HG03064 (cell line): ENCODE results near the gene TMEFF2.

Experiments used
- ATAC-seq: cut with Tn5 transposase; IDR thresholded peaks from one replicate; pipeline ENCODE4 v1.9.1; 2021; ENCODE audit warnings: low read depth; ENCODE audit not compliant: unreplicated experiment

Gene TMEFF2

DNA sequence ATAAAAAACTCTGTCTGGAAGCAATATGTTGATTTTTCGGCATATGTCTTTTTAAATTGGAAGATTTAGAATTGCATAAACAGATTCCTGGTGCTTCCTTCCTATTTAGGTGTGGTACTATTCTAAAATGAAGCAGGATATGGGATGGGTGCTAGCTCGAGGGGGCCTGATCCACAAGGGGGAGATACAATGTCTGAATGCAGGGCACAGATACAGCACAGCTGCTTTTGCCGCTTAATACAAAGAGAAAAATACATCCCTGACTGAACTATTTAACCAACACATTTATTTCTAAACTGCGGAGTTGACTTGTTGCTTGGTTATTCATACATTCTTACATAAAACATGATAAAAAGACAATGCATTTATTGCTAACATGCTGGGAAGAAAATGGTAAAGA lies 169.1 kb downstream of the TMEFF2 start:
- ATAC-seq, result no peak

DNA sequence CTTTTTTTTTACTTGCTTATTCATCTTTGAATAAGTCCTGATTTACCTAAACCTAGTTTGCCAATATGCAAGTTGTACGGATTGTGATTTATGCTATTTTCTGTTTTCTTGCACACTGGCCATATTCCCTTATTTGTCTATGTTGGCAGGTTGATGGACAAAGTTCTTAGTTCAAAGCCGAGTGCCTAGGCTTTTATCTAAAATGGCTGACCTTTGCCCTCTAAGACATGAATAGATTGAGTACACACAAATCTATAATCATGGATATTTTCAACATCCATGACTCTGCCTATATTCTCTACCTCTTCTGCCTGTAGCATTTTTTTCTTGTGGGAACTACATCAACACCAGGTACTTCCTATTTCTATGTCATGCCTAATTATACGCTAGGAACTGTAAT lies 171.7 kb downstream of the TMEFF2 start:
- no peak for ATAC-seq

DNA sequence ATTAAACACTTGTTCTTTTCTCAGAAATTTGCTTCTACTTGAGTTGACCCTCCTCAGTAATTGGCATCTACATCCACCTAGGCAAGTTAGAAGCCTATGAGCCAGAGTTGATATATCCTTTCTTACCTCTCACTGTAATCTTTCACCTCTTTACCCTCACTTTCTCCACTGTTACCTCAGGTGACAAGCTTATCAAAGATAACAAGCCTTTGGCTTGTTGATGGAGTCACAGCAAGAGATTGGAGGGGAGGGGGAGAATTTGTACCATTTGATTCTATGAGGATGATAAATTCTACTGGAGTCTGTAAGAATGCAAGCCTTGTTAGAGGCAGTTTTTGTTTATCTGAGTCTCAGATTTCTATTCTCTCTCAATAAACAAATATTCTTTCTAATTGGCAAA lies 176.9 kb downstream of the TMEFF2 start:
- no peak for ATAC-seq

GRCh38 chr2:192016265-192016664 lies 178.5 kb downstream of the TMEFF2 start:
- no peak for ATAC-seq

DNA sequence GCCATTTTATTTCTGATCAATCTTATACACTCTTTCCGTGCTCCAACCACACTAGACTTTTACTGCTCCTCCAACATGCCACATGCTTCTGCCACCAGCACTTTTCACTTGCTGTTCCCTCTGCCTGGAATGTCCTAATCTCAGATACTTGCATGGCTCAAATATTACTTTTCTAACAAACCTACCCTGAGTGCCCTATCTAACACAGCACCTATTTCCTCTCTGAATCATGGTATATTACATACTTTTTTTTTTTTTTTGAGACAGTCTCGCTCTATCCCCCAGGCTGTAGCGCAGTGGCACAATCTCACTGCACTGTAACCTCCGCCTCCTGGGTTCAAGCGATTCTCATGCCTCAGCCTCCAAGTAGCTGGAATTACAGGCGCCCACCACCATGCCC lies 181.5 kb downstream of the TMEFF2 start:
- ATAC-seq, result no peak

DNA sequence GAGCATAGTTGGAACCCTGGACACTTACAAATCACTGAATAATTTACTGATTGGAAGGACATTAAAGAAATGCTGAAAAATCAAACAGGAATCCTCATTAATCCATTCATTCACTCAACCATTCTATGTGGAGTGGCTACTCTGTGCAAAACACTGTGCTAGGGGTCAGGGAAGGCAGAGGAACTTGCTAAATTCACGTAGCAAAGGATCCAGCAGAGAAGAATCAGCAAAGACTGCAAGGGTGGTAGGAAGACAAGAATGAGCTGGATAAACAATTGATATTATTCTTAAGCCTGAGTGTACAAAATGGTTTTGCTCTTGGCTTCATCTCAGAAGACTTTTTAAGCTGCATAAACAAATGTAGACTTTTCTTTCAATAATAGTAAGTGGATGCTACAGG lies 183.5 kb downstream of the TMEFF2 start:
- no peak for ATAC-seq

DNA sequence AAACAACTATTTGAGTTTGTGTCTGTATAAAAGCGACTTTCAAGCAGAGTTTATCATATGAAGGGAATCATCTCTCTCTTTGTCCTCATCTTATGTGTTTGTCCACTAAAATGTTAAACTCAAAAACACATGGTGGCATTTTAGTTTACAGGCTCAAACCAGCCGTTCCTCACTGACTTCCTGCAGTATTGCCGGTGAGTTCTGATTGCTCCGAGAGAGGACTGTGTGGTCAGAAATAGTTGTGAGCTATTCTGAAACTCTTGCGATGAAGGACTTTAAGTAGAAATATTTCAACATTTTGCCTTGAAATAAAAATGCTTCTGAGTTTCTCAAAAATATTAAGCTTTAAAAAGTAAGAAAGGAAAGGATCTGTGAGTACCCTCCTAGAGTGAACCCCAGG lies 184.7 kb downstream of the TMEFF2 start:
- no peak for ATAC-seq

- ATAC-seq, result no peak
Observed at GRCh38 chr2:192007581-192008228, 187.0 kb downstream of the TMEFF2 start.

DNA sequence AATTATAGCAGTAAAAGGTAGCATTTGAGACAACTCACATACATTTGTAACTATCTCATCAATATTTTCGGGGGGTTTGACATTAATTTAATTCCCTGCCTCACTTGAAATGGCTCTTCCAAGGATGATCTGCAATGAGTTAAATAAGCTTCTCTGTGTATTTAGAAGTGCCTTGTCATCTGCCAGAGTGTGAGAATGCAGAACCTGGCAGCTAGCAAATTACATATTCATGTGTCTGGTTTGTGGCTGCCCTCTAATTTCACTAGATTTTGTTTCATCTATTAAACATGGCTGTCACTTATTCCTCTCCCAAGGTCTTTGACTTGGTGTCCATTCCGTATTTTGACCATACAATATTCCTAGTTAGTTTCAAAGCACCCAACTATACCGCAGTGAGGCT lies 189.5 kb downstream of the TMEFF2 start:
- no peak for ATAC-seq

- ATAC-seq, result peak; percentile 75
Observed at GRCh38 chr2:192004188-192004963, 190.4 kb downstream of the TMEFF2 start.

- no peak for ATAC-seq
Observed at GRCh38 chr2:192002418-192002817, 192.3 kb downstream of the TMEFF2 start.

GRCh38 chr2:192000196-192000980 lies 194.3 kb downstream of the TMEFF2 start:
- no peak for ATAC-seq

- no peak for ATAC-seq
Observed at GRCh38 chr2:191999101-191999841, 195.5 kb downstream of the TMEFF2 start.

- no peak for ATAC-seq
Observed at GRCh38 chr2:191995285-191995684, 199.4 kb downstream of the TMEFF2 start.

- ATAC-seq, result no peak
Observed at GRCh38 chr2:191994749-191995148, 200.0 kb downstream of the TMEFF2 start.

DNA sequence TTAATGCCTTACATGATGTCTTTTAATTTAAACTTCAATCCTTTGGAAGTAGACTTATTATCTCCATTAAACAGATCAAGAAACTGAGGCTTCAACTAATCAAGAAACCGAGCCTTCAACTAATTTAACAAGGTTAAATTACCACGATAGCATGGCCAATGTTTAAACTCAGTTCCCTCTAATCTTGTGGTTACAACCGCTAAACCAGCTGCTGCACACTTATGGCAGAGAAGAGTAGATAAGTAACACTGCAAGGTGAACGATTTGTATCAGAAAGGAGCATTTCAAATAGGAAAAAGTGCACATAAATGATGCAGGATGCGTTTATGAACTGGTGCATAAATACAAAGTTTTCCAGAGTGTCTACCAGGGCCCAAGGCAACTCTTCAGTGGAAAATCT lies 203.3 kb downstream of the TMEFF2 start:
- no peak for ATAC-seq

DNA sequence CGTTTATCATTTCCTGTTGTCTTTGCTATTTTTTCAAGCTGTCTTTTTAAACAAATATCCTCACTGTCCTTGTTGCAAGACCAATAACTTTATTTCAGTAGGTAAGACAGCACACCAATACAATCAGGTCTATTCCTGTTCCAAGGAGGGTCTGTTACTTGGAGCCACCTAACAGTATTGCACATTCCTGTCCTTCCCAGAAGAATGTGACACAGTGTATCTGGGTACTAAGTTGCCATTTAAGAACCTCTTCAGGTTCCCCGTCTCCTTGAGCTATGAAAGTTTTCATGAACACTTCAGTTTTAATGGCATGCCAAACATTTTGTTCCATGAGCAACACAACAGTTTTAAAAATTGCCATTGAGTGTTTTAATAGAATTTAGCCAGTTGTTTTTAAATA lies 209.0 kb downstream of the TMEFF2 start:
- no peak for ATAC-seq

DNA sequence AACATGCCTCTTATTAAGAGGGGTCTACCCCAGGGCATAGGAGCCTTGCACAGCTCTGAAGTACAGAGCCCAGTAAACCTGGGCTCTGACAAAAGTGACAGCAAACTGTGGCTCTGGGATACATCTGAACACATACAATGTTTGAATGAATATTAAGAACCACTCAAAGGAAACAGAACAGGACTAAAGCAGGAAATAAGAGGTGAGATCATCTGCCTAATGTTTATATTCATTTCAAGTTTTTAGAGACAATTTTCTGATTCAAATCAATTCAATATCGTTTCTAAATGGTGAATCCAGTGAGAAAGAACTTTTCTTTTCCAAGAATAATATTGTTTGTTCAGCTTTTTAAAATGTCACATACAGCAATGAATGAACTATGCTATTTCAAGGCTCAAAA lies 211.1 kb downstream of the TMEFF2 start:
- no peak for ATAC-seq

- ATAC-seq, result no peak
Observed at GRCh38 chr2:191983186-191983585, 211.5 kb downstream of the TMEFF2 start.

DNA sequence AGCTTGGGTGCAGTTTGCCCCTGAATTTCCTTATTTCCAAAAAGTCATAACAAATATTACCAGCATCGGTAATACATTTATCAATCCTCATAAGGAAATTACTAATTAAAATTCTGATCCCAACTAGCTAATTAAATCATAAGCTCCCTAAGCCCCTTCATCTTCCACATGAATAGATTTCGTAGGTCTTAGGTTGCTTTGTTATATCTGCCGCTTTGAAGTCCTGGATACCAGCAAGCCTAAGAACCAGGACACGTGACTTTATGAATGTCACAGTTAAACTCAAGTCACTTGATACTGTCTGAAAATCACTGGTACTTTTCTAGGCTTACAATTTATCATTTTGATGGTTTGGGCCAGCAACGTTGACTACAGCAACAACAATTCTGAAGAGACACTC lies 213.0 kb downstream of the TMEFF2 start:
- no peak for ATAC-seq

DNA sequence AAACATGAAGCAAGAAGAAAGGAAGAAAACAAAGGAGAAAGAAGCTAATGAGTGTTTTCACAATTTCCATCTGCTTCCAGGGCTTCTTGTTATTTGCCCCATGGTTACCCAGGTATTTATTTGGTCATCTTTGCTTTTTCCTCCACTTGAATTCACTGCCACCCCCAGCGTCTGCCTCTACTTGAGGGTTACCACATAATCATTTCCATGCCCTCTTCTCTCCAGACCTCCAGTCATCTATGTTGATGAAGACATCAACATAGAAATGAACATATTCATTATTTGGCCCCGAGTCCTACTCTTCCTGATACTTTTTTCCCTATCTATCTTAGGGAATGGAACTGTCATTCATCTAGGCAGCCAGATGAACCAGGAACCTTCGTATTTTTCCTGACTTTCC lies 214.2 kb downstream of the TMEFF2 start:
- no peak for ATAC-seq
